Glomerular endothelial cell (primary cell): ENCODE results near the gene SLC4A5. TPM values are rescaled to one million over a fixed set of nuclear protein-coding genes. Genes with fewer than 3 reads are reported as not detected.
"Not testable (repeated sequence)": the region's sequence is repeated elsewhere in the genome, so short reads cannot be mapped to it uniquely, and the experiment has no call there.

Source experiments
- DNase-seq: peaks from one replicate; pipeline ENCODE4 v3.0.0-alpha.2; 2011; ENCODE audit warnings: low read depth, low spot score; ENCODE audit errors: extremely low read depth
- total RNA-seq: library from RNA; depleted of rRNA; stranded (reverse); fragments of >200 nt; gene quantifications from 2 replicates; pipeline ENCODE4 v1.2.3, GENCODE V29; 2015

SLC4A5 gene
- total RNA-seq, 1 donor from 2014 or later = 0.18 TPM

DNA sequence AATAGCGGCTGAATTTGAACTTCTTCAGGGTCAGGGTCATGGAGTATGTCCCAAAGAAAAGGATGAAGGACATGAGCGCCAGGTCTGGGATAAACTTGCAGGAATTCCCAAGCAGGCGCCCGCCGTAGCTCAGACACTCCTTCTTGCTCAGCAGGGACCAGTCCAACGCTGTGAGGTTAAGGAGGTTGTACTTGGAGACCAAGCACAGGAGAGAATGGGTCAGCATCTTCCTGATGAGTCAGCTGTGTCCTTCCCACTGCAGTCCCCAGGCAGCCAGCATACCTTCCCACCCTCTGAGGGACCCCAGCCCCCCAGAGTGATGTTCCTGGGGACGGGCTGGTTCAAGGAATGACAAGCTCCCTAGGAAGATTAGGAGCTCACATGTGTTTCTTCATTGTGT, 103.9 kb downstream of the SLC4A5 start:
- no peak for DNase-seq

DNA sequence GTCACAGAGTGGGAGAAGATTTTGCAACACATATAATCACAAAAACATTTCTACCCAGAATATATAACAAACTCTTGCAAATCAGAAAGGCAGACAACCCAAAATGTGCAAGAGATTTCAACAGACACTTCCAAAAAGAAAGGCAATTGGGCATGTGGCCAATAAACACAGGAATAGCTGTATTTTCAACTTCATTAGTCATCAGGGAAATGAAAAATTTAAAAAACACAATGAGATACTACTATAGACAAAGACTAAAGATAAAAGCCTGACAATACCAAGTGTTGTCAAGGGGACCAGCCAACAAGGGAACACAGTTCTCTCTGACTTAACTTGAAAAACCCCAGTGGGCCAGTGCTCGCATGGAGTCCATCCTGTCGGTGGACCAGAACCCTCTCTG, 104.3 kb downstream of the SLC4A5 start:
- no peak for DNase-seq

DNA sequence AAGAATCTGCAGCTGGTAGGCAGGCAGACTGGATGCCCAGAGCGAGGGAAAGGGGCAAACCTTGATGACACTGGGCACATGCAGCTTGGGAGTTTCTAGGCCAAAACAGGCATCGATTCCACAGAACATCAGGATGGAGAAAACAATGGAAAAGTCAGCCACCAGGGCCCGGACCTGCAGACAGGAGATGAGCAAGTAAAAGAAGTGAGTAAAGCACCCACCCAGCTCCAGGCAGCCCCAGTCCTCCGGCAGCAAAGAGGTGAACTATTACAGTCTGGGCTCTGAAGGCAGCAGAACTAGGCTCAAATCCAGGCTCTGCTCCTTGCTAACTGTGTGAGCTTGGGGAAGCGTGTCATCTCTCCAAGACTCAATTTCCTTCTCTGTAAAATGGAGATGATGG, 108.2 kb downstream of the SLC4A5 start:
- DNase-seq = no peak

GRCh38 chr2:74233648-74234047, 109.6 kb downstream of the SLC4A5 start:
- DNase-seq = no peak

DNA sequence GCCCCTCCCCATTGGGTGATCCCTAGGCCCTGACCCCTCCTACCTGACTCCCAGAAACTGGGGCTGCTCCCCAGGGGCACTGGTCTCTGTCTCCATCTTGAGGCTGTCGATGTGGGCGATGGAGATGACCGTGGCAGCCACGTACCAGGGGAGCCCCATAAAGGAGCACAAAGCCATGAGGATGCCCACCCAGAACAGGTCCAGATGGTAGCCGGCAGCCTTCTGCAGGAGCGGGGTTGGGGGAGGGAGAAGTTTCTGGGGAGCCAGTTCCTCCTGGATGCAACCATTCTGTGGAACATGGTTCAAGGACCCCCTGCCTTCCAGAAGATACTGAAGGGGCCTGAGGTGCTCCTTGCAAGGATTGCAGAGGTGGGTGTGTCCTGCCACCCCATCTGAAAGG, 110.8 kb downstream of the SLC4A5 start:
- no peak for DNase-seq

DNA sequence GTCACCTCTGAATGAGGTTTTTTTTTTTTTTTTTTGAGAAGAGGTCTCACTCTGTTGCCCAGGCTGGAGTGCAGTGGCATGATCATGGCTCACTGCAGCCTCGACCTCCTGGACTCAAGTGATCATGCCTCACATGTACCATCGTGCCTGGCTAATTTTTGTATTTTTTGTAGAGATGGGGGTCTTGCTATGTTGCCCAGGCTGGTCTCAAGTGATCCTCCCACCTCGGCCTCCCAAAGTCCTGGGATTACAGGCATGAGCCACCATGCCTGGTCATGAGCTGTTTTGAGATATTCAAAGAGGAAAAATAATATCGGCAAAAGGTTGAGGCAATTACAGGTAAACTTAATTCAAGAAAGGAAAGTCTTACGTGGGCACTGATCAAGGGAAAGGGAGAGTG, 113.4 kb downstream of the SLC4A5 start:
- not testable (repeated sequence) for DNase-seq

GRCh38 chr2:74228772-74229171, 114.4 kb downstream of the SLC4A5 start:
- no peak for DNase-seq

- DNase-seq = no peak
Measured at GRCh38 chr2:74227646-74228045, 115.6 kb downstream of the SLC4A5 start.

DNA sequence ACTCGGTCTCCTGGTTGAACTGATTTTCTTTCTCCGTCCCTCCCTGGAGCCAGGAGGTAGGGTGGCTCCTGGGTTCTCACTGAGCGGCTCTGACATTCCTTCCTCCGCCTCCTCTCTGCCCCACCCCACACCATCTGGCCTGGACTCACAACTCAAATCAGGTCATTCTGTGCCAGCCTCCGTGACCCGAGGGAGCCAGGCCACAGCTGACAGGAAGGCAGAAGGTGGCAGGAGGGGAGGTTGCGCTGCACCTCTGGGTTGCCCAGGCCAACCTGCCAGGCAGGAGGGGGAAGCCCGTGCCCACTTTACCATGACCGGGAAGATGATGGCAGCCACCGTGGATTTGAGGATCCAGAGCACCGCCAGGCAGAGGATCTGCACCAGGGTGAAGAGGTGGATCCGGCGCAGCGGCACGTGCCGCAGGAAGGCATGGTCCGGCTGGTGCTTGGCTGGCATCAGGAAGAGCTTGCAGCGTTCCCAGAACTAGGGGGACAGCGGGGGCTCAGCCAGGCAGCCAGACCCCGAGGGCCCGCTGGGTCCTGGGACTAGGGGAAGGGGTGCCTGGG, 116.5 kb downstream of the SLC4A5 start:
- DNase-seq = no peak

GRCh38 chr2:74225698-74226459, 117.3 kb downstream of the SLC4A5 start:
- no peak for DNase-seq

GRCh38 chr2:74223941-74224770, 119.1 kb downstream of the SLC4A5 start:
- DNase-seq = no peak

- DNase-seq = no peak
Measured at GRCh38 chr2:74222300-74222650, 120.9 kb downstream of the SLC4A5 start.

- no peak for DNase-seq
Measured at GRCh38 chr2:74221604-74222299, 121.5 kb downstream of the SLC4A5 start.

DNA sequence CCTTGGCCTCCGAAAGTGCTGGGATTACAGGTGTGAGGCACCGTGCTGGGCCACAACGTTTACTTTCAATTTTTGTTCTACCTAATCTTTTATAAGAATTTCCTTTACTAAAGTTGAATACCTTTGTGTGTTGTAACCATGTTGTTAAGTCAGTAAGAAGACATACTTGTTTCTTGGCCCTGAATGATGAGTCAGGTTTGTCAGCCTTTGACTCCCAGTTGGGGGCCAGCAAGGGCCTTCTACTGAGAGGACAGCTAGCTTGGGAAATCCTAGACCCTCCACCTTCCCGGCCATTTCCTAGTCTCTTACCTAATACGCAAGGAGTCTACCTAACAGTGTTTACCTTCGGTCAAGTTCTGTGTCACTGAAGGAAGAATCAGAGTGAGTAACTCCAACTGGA, 122.1 kb downstream of the SLC4A5 start:
- DNase-seq = no peak

GRCh38 chr2:74219846-74220486, 123.2 kb downstream of the SLC4A5 start:
- no peak for DNase-seq

- DNase-seq = no peak
Measured at GRCh38 chr2:74216642-74217041, 126.6 kb downstream of the SLC4A5 start.

DNA sequence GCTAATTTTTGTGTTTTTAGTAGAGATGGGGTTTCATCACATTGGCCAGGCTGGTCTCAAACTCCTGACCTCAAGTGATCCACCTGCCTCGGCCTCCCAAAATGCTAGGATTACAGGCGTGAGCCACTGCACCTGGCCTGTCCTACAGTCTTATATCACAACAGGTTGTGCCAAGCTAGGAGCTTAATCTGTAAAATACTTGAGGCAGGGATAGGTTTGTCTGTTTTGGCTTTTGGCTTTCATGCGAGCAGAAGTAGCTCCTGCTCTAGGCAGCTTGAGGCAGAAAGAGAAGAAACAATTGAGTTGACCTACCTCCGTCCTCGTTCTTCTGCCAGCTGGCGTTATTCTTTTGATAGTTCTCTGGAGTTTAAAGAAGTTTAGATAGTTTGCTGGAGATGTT, 127.4 kb downstream of the SLC4A5 start:
- DNase-seq = not testable (repeated sequence)

DNA sequence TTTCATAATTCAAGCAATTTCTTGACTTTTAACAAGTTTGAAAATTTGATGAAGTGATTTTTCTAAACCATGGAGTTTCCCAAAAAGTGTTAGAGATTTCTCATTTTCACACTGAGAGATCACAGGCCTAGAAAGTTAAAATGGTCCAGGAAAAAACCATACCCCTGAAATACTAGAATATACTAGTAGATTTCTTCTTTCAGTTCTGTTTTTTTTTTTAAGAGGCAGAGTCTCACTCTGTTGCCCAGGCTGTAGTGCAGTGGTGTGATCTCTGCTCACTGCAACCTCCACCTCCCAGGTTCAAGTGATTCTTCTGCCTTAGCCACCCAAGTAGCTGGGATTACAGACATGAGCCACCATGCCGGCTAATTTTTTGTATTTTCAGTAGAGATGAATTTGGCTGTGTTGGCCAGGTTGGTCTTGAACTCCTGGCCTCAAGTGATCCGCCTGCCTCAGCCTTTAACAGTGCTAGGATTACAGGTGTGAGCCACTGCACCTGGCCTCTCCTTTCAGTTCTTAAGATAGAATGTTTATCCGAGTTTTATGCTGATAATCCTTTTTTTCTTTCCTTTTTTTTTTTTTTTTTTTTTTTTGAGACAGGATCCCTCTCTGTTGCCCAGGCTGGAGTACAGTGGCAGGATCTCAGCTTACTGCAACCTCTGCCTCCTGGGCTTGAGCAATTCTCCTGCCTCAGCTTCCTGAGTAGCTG, 130.4 kb downstream of the SLC4A5 start:
- no peak for DNase-seq

DNA sequence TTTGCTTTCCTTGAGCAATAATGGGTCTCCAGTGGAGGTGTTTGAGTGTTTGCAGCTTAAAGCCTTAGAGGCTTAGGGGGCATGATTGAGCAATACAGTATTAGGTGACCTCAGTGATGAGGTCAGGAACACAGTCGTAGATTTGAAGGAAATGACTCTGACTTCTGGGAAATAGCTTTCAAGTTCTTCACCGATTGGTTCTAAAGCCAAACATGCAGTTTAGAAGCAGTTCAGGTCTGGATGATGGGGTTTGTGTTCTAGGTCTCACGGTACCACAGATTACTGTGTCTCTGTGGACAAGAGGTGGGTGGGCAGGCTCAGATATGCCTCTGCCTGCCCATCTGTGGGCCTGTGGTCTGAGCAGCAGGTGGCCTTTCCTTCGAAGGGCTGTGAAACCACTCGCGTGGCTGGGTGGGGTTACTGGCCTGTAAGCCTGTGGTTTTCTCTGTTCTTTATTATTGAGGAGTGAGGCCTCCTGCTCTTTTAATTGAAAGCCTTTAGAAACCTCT, 137.0 kb downstream of the SLC4A5 start:
- DNase-seq = peak; percentile 51

GRCh38 chr2:74205596-74205995, 137.6 kb downstream of the SLC4A5 start:
- no peak for DNase-seq
